Liver (tissue), 3 donors: ENCODE results near the gene APPL2.

Experiments
- CTCF ChIP-seq: fragments of 150-350 bp; IDR thresholded peaks from 2 replicates; pipeline ENCODE4 v1.5.1; 2017; ENCODE audit warnings: improper control_type of control experiment, low read depth, low read length; ENCODE audit not compliant: missing input control
- EGR1 ChIP-seq, 2 donors: IDR thresholded peaks; 2 replicates each; pipeline ENCODE4 v1.6.1; 2016 to 2018; ENCODE audit warnings: antibody characterized with exemption in 2 of 2, low read depth in 2 of 2
- FOXA1 ChIP-seq: IDR thresholded peaks from 2 replicates; pipeline ENCODE4 v1.6.1; 2016; ENCODE audit warnings: antibody characterized with exemption
- JUND ChIP-seq, 2 donors: IDR thresholded peaks; 2 replicates each; pipeline ENCODE4 v1.6.1; 2016; ENCODE audit warnings: antibody characterized with exemption in 2 of 2
- MAX ChIP-seq: IDR thresholded peaks from 2 replicates; pipeline ENCODE4 v1.6.1; 2016; ENCODE audit warnings: antibody characterized with exemption
- RAD21 ChIP-seq, 2 donors: IDR thresholded peaks; 2 replicates each; pipeline ENCODE4 v1.6.1; 2016; ENCODE audit warnings: antibody characterized with exemption in 2 of 2, mild to moderate bottlenecking in 2 of 2
- REST ChIP-seq: IDR thresholded peaks from 2 replicates; pipeline ENCODE4 v1.6.1; 2016; ENCODE audit warnings: antibody characterized with exemption, mild to moderate bottlenecking
- RXRA ChIP-seq, 2 donors: IDR thresholded peaks; 2 replicates each; pipeline ENCODE4 v1.6.1; 2017 to 2018; ENCODE audit warnings: antibody characterized with exemption in 2 of 2, mild to moderate bottlenecking in 1 of 2
- SP1 ChIP-seq: IDR thresholded peaks from 2 replicates; pipeline ENCODE4 v1.6.1; 2018; ENCODE audit warnings: antibody characterized with exemption, mild to moderate bottlenecking
- TAF1 ChIP-seq: conservative IDR thresholded peaks from 2 replicates; pipeline ENCODE4 v1.6.1; 2016; ENCODE audit warnings: antibody characterized with exemption, mild to moderate bottlenecking
- YY1 ChIP-seq: IDR thresholded peaks from 2 replicates; pipeline ENCODE4 v1.6.1; 2016; ENCODE audit warnings: antibody characterized with exemption, mild to moderate bottlenecking
- donor health status: healthy.
- donor health status: healthy.

GRCh38 chr12:105231396-105231795 is 4.6 kb downstream of the APPL2 start:
- no peak for TF ChIP-seq CTCF
- TF ChIP-seq RXRA (IDR thresholded peaks at IDR 0.05) = no peak
- TF ChIP-seq TAF1 = no peak
- no peak for TF ChIP-seq MAX
- TF ChIP-seq YY1 = no peak
- TF ChIP-seq EGR1 (IDR thresholded peaks at IDR 0.05; ENCODE audit: low read depth in 2 of 2) = no peak
- TF ChIP-seq REST = no peak
- no peak for TF ChIP-seq SP1
- TF ChIP-seq JUND (IDR thresholded peaks at IDR 0.05) = no peak
- no peak for TF ChIP-seq RAD21 (IDR thresholded peaks at IDR 0.05)
- no peak for TF ChIP-seq FOXA1
